Thymus (tissue), 14 donors: ENCODE results near the gene INTS15. TPM values are rescaled to one million over a fixed set of nuclear protein-coding genes. Genes with fewer than 3 reads are reported as not detected.

Experiments
- DNase-seq, 9 donors: peaks; one replicate each; pipeline ENCODE4 v3.0.0-alpha.2; 2013; ENCODE audit warnings: low spot score in 9 of 9, low read depth in 6 of 9, missing footprints in 1 of 9
- H3K27ac ChIP-seq, 2 donors: one replicate each; pipeline ENCODE4 v1.5.1; 2013; ENCODE audit warnings: control low read depth in 1 of 2, low read depth in 1 of 2, low read length in 1 of 2, mild to moderate bottlenecking in 1 of 2, moderate library complexity in 1 of 2
- H3K27me3 ChIP-seq, 2 donors: one replicate each; pipeline ENCODE4 v1.5.1; 2013; ENCODE audit warnings: low read length in 1 of 2; ENCODE audit not compliant: control insufficient read depth in 2 of 2, insufficient read depth in 1 of 2
- H3K36me3 ChIP-seq, 2 donors: one replicate each; pipeline ENCODE4 v1.5.1; 2013; ENCODE audit warnings: low read length in 1 of 2, mild to moderate bottlenecking in 1 of 2, moderate library complexity in 1 of 2; ENCODE audit not compliant: control insufficient read depth in 2 of 2, insufficient read depth in 2 of 2
- H3K4me1 ChIP-seq, 2 donors: one replicate each; pipeline ENCODE4 v1.5.1; 2013; ENCODE audit warnings: low read length in 2 of 2; ENCODE audit not compliant: control insufficient read depth in 2 of 2, insufficient read depth in 2 of 2
- H3K4me3 ChIP-seq, 2 donors: one replicate each; pipeline ENCODE4 v1.5.1; 2013; ENCODE audit warnings: low read length in 2 of 2, control low read depth in 1 of 2, mild to moderate bottlenecking in 1 of 2
- H3K9me3 ChIP-seq, 2 donors: one replicate each; pipeline ENCODE4 v1.5.1; 2013; ENCODE audit warnings: low read length in 1 of 2, mild to moderate bottlenecking in 1 of 2; ENCODE audit not compliant: control insufficient read depth in 2 of 2, insufficient read depth in 1 of 2
- WGBS: extraction: QIAGEN DNeasy Blood & Tissue Kit; methylation state at CpG from one replicate; pipeline ENCODE4 v1.1.7; 2013; 5-methylcytosine and 5-hydroxymethylcytosine counted together
- long read RNA-seq, 10 donors: transcript quantifications; one replicate each; lab custom pipeline, GENCODE V29; 2026
- polyA plus RNA-seq: library from polyadenylated mRNA; stranded (reverse); fragments of 200-250 nt; gene quantifications from one replicate; pipeline ENCODE4 v1.2.3, GENCODE V29; 2013
- total RNA-seq: library from RNA; stranded (reverse); fragments of 120-200 nt; gene quantifications from one replicate; pipeline ENCODE4 v1.2.4, GENCODE V29; 2013
- donor health status: healthy.

INTS15 gene
- total RNA-seq (16.8 TPM), polyA plus RNA-seq (28.7 TPM)
- long read RNA-seq, donor 1: 0 reads
- long read RNA-seq, donor 2: 0 reads
- long read RNA-seq, donor 3, partial matches to known transcripts: 0 of 4 reads
- long read RNA-seq, donor 3, other reads (novel, unspliced or antisense): 0 of 4 reads
- long read RNA-seq, donor 4, partial matches to known transcripts: 0 of 3 reads
- long read RNA-seq, donor 4, other reads (novel, unspliced or antisense): 0 of 3 reads
- long read RNA-seq, donor 5, transcript C7orf26-201 (6 exons, 2,182 nt): major isoform, 6 of 7 reads
- long read RNA-seq, donor 5, partial matches to known transcripts: 0 of 7 reads
- long read RNA-seq, donor 5, other reads (novel, unspliced or antisense): 0 of 7 reads
- long read RNA-seq, donor 6, transcript C7orf26-201 (6 exons, 2,182 nt): major isoform, 6 of 6 reads
- long read RNA-seq, donor 6, partial matches to known transcripts: 0 of 6 reads
- long read RNA-seq, donor 6, other reads (novel, unspliced or antisense): 0 of 6 reads
- long read RNA-seq, donor 7, transcript C7orf26-201 (6 exons, 2,182 nt): major isoform, 5 of 11 reads
- long read RNA-seq, donor 7, partial matches to known transcripts: 6 of 11 reads
- long read RNA-seq, donor 7, other reads (novel, unspliced or antisense): 0 of 11 reads
- long read RNA-seq, donor 8, partial matches to known transcripts: 0 of 3 reads
- long read RNA-seq, donor 8, other reads (novel, unspliced or antisense): 0 of 3 reads
- long read RNA-seq, donor 9, transcript C7orf26-201 (6 exons, 2,182 nt): major isoform, 7 of 8 reads
- long read RNA-seq, donor 9, partial matches to known transcripts: 0 of 8 reads
- long read RNA-seq, donor 9, other reads (novel, unspliced or antisense): 0 of 8 reads
- long read RNA-seq, donor 10, partial matches to known transcripts: 0 of 4 reads
- long read RNA-seq, donor 10, other reads (novel, unspliced or antisense): 0 of 4 reads

- Histone ChIP-seq H3K9me3 (no peaks in the 10 kb centered on the region), H3K4me1 (peaks cover 7 to 17% of the 10 kb centered on the region in 2 donors), H3K4me3 (peak within 1 kb of the TSS; percentile 73 to 95), H3K27me3 (no peaks in the 10 kb centered on the region), H3K36me3 (peaks cover 41 to 56% of the 10 kb centered on the region in 2 donors), H3K27ac (peak within 1 kb of the TSS; percentile 71 to 99)
- under 1% methylated on average over 107 of the region's 107 CpGs for WGBS
- peak; percentile 68 to 91 (median 79) for DNase-seq
Measured at GRCh38 chr7:6589829-6590644, at the start of gene INTS15. INTS15 (plus strand) TSS chr7:6590021; CDS start chr7:6590284, 263 bp downstream.

- no peak for DNase-seq
- no peak overlapping the region for H3K27ac ChIP-seq
- peaks cover 10 to 22% of the 10 kb centered on the region in 2 donors for H3K4me1 ChIP-seq
- peaks cover 0 to 6% of the 10 kb centered on the region in 2 donors for H3K27me3 ChIP-seq
- 100% methylated on average over 1 of the region's 1 CpG for WGBS
- H3K4me3 ChIP-seq: no peak overlapping the region
- no peaks in the 10 kb centered on the region for H3K36me3 ChIP-seq
- H3K9me3 ChIP-seq: no peaks in the 10 kb centered on the region
Measured at GRCh38 chr7:6542368-6542767, 47.5 kb upstream of the INTS15 start.

DNA sequence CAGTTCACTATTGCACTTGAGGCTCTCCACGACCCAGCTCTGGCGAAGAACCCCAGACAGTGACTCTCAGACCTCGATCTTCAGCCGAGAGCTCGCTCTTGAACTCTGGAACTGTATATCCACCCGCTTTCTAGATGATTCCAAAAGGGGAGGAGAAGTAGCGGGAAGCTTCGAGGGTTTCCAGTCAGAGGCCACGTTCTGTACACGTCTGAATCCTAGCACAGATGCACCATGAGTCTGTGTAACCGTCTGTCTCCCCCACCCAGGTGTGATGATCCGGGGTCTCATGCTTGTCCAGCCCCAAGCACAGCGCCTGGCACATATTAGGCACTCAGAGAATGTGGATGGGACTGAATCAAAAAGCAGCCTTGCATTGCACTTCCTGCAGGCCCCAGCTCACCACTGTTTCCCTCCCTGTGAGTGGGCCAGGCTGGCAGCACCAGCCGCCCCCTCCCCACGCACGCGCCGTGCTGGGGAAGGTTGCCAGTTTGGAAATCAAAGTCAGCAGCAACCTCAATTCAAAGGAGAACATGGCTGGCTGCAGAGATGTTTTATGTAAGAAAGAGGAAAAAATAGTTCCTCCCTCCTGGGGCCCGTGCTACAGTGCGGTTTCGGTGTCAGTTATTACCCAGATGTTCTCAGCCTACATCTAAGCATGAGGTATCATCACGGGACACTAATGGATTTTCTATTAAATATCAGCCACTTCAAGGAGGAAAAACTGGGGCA is 44.3 kb upstream of the INTS15 start:
- 50% methylated on average over 22 of the region's 22 CpGs for WGBS
- Histone ChIP-seq H3K27me3 (no peaks in the 10 kb centered on the region), H3K27ac (peak overlapping the region; percentile 74 to 84), H3K9me3 (no peaks in the 10 kb centered on the region), H3K36me3 (no peaks in the 10 kb centered on the region), H3K4me1 (peaks cover 10 to 22% of the 10 kb centered on the region in 2 donors), H3K4me3 (no peak overlapping the region)
- peak in 4 of 9 donors; percentile 45 to 80 (median 64) for DNase-seq

GRCh38 chr7:6546498-6547251 is 43.1 kb upstream of the INTS15 start:
- no peaks in the 10 kb centered on the region for H3K9me3 ChIP-seq
- no peak overlapping the region for H3K4me3 ChIP-seq
- no peak for DNase-seq
- H3K27ac ChIP-seq: peak overlapping the region; percentile 5 to 84
- no peaks in the 10 kb centered on the region for H3K27me3 ChIP-seq
- peaks cover 10 to 22% of the 10 kb centered on the region in 2 donors for H3K4me1 ChIP-seq
- no peaks in the 10 kb centered on the region for H3K36me3 ChIP-seq
- WGBS: 73% methylated on average over 11 of the region's 12 CpGs

DNA sequence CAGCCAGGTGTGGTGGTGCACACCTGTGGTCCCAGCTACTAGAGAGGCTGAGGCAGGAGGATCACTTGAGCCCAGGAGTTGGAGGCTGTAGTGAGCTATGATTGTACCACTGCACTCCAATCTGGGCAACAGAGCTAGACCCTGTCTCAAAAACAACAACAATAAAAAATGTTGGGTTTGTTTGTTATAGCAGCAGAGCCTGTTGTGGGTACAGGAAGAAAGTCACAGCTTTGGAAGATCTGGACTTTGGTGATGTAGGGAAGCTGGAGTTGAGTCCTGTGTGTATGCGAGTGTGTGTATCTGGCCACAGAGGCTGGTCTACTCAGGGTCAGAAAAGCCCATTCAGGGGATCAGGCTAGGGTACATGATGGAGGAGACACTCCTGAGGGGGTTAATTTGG is 42.4 kb upstream of the INTS15 start:
- Histone ChIP-seq H3K27ac (no peak overlapping the region), H3K27me3 (no peaks in the 10 kb centered on the region), H3K36me3 (no peaks in the 10 kb centered on the region), H3K4me3 (no peak overlapping the region), H3K9me3 (no peaks in the 10 kb centered on the region), H3K4me1 (peaks cover 10 to 22% of the 10 kb centered on the region in 2 donors)
- DNase-seq: no peak
- WGBS: 96% methylated on average over 1 of the region's 1 CpG

GRCh38 chr7:6551016-6551511 is 38.8 kb upstream of the INTS15 start, which contains the start of gene GRID2IP:
GRID2IP (minus strand) TSS chr7:6551461; CDS start chr7:6551436, 25 bp downstream.
- no peak for DNase-seq
- H3K9me3 ChIP-seq: no peaks in the 10 kb centered on the region
- H3K27ac ChIP-seq: no peak within 1 kb of the TSS
- no peak within 1 kb of the TSS for H3K4me3 ChIP-seq
- no peaks in the 10 kb centered on the region for H3K27me3 ChIP-seq
- H3K36me3 ChIP-seq: no peaks in the 10 kb centered on the region
- H3K4me1 ChIP-seq: peaks cover 4 to 33% of the 10 kb centered on the region in 2 donors
- 96% methylated on average over 46 of the region's 46 CpGs for WGBS

DNA sequence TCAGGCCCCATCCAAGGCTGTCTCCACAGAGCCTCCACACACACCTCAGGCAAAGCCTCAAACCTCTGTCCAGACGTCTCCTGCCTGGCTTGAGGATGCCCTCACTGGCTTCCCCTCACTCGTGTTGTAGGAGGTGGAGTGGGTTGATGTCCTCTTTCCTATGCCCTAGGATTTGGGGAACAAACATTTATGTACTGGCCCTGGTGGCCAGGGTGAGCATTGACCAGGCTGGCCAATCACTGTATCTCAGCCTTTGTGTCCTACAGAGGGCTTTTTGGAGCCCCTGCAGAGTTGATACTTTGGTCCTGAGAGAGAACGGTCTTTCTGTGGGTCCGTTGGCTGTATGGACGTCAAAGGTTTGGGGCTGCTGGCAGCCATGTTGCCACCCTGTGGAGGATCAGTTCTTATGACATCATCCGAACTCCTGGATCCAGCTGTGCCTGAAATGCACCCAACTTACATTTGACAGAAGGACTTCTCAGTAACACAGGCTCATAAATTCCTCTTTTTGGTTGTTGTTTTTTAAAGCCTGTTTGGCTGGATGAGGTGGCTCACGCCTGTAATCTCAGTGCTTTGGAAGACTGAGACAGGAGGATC is 36.3 kb upstream of the INTS15 start:
- Histone ChIP-seq H3K27me3 (no peaks in the 10 kb centered on the region), H3K27ac (peak overlapping the region in 1 of 2 donors; percentile 8), H3K4me1 (peaks cover 2 to 28% of the 10 kb centered on the region in 2 donors), H3K9me3 (no peaks in the 10 kb centered on the region), H3K4me3 (no peak overlapping the region), H3K36me3 (no peaks in the 10 kb centered on the region)
- WGBS: 94% methylated on average over 7 of the region's 7 CpGs
- DNase-seq: no peak
